CD4-positive, alpha-beta T cell treated with Interleukin-6 for 4 hours (primary cell): ENCODE results near the gene GALC.

Source experiments
- DNase-seq: peaks from one replicate; pipeline ENCODE4 v3.0.0-alpha.2; 2020; ENCODE audit warnings: mixed read lengths

The GALC gene

GRCh38 chr14:87952307-87953094, 40.5 kb downstream of the GALC start:
- peak; percentile 12 for DNase-seq

DNA sequence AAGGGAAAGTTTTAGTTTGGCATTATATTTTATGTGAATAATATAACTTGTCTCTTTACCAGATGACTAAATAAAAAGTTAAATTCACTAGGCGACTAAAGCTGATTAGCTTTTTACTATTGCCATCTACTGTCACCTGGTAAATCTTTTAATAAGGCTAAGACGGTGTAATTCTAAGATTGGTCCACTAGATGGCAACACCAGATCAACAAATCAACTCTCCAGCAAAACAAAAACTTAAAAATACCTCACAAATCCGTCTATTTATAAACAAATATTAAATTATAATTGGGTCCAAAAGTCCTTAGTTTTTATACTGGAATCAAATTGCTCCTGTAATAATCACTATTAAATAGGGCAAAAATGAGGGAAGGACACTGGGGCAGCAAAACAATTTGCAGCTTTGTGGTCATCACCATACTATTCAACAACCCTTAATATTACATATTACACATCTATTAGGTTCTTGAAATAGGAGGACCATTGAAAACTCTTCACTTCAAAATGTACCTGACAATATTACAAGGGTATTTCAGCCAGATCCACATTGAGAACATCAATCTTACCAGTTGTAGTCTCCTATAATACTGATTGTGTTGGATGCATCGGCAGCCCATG, 47.9 kb downstream of the GALC start:
- DNase-seq = no peak

DNA sequence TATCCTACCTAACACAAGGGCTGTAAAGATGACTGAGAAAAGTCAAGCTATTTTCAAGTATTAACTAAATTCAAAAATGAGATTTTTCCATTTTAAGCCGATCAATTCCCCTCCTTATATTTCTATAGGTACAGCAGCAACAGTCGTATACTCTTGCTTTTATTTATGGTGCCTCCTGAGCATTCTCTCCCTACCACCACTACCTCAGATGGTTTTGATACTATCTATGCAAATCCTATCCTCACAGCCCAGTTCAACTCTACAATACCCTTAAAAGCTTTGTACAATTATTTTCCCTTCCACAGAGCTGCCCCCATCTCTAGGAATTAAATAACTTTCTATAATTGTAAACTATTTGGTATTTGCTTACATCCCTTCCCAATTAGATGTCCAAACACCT, 52.1 kb downstream of the GALC start:
- DNase-seq = no peak

- no peak for DNase-seq
Measured at GRCh38 chr14:87940382-87940781, 52.6 kb downstream of the GALC start.

DNA sequence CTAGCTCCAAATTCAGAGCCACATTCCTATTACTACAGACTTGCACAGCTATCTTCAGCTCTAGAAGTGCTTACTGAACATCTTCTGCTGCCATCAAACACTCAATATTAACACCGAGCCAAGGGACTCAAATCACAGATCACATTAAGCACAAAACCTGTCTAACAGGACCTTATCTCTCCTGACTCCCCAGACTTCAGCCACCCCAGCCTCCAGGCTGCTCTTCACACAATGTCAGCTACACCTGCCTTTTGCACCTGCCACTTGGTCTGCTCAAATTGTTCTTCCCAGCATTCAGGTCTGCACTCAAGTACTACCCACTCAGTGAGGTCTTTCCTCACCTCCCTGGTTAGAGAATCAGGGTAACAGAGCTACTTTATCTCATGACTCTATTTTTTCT, 57.1 kb downstream of the GALC start:
- DNase-seq = no peak

DNA sequence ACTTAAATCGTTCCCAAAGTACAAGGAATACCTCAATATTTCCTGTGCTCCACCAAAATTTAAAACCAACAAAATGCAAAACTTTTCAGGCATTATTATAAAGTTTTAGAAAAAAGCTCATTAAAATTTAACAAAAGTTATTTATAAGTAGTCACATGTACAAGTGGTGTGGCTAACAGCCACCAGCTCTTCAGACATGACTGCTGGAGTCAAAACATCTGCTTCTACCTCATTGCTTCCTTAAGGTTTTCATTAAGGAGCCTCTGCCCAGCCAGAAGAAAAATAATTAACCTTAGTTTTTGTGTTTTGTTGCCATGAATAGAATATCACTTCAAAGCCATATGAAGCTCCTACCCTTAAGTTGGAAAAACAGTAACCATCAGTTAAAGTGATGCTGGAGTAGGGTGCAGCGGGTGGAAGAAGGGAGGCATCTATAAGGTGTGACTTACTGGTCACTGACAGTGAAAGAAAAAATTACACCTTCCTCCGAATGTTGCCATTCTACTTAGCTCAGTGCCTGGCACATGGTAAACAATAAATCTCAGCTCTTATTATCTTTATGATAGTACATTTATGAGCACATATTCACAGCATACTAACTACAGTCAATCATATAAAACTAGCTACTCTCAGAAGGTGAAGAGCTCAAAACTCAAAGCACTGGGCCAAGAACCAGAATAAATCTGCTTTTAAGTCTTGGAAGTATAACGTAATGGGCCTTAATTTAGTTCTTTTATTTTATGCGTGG, 57.7 kb downstream of the GALC start:
- DNase-seq = no peak

DNA sequence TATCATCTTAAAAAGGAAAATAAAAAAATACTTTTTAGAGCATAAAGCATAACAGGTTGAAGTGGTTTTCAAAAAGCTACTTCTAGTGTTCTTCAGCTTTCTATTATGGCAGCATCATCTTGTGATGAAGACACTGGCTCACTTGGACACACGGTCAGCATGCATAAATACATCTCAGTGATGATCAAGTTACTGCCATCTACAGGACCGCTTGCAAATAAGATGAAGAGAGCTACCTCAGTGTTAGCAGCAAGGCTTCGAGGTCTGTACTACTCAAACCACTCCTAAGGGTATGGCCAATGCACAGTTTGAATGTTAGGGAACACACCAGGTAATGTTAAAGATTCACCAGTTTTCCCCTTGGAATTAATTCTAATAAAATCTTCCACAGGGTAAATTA, 58.8 kb downstream of the GALC start:
- no peak for DNase-seq

- DNase-seq = no peak
Measured at GRCh38 chr14:87916886-87917275, 76.1 kb downstream of the GALC start.

GRCh38 chr14:87916103-87916885, 76.7 kb downstream of the GALC start:
- no peak for DNase-seq

GRCh38 chr14:87908550-87908949, 84.4 kb downstream of the GALC start:
- DNase-seq = no peak

GRCh38 chr14:87901652-87902051, 91.3 kb downstream of the GALC start:
- no peak for DNase-seq

DNA sequence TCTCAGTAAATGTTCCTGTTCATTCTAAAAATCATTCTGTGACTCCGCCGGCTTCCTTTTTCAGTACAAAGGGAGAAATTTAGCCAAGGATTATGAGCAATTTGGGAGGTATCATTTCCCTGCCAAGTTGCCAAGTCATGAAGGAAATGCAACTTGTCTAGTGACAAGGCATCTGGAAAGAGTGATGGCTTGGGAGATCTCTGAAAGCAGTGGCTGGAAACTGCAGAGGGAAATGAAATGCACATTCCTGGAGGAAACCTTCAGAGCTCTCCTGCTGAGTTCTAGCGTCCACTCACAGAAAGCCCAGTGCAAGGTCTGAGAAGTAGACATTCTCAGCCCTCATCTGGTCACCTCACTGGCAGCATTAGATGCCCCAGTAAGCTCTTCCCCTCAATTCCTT, 91.7 kb downstream of the GALC start:
- no peak for DNase-seq

DNA sequence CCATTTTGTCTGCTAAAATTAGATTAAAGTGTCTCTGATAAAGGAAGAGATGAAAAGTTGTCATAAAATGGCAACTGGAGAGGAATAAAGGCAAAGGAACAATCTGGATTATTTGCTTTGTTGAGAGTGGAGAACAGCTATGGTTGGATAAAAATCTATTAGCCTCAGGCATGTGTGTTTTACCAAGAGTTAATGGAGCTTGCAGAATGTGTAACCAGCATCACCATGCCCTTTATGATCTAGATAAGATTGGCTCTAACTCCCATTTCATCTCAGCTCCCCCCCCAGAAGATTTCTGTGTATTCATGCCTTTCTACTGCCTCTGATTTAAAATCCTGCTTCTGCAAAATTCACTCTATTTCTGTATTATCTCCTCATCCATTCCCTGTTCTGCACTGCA, 93.8 kb downstream of the GALC start:
- no peak for DNase-seq

GRCh38 chr14:87898301-87898700, 94.7 kb downstream of the GALC start:
- no peak for DNase-seq

- DNase-seq = no peak
Measured at GRCh38 chr14:87896393-87897380, 96.3 kb downstream of the GALC start.

- no peak for DNase-seq
Measured at GRCh38 chr14:87894920-87895319, 98.1 kb downstream of the GALC start.

DNA sequence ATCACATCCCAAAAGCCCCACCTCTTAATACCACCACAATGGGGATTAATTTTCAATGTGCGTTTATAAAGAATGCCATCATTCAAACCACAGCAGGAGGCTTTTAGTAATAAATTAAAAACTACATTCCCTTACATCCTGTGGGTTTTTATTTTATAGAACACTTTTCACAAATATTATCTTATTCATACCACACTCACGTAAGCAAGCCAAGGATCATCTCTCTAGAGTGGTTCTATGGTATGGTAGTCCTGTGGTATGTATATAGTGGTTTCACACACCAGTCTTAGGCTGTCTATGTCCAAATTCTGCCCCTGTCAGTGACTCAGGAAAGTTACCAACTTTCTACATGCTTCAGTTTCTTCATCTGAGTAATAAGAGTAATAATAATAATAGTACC, 100.2 kb downstream of the GALC start:
- DNase-seq = no peak

DNA sequence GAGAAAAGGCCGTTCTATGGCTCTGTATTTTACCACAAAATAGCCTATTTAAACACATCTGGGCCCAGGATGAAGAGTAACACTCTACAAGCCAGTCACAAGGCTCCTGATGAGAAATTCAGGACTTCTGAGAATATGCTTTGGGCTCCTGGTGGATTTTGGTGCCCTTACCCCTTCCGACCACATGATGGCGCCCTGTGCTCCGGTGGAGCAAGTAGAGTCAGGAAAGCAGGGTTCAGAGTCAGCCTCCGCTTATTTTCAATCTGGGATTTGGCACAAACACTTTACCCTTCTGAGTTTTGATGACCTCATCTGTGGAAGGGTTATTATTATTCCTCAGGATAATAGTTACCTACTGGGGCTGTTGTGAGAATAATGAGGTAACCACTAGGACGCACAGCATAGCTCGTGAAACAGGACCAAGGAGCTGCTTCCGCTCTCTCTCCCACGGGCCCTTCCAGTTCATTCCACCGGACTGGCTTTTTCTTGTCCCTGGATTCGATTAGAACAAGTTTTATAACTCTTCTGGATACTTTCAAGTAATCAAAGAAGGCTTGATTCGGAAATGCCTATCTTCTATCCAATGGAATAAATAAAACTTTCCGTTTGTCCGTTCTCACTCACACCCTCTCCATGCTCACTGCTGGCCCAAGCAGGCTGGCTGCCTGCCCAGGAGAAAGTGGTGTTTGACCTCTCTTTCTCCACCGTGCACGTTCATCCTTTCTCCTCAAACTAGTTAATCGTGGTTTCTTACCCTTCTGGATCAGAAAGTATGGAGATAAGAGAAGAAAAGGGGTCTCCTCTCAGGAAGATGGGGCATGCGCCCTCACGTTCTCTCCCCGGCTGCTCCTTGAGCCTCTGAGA, 104.6 kb downstream of the GALC start:
- DNase-seq = no peak

DNA sequence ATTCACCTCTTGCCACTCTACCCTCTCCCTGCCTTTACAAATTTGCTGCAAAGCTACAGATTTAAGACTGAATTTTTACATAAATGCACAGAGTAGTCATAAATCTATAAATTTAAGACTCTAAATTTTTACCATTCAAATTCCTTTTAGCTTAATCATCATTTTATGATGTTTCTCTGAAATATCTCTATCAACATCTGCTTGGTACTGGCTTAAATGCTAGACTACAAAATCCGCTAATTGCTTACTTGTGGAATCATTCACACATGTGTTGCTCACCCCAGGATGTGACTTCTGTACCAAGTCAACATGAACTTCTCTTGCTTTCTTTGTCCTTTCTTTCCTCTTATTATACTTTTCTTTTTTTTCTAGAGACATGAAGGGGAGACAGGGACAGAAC, 109.2 kb downstream of the GALC start:
- DNase-seq = no peak
